ENCODE results near the gene NKX2-2.

DNA sequence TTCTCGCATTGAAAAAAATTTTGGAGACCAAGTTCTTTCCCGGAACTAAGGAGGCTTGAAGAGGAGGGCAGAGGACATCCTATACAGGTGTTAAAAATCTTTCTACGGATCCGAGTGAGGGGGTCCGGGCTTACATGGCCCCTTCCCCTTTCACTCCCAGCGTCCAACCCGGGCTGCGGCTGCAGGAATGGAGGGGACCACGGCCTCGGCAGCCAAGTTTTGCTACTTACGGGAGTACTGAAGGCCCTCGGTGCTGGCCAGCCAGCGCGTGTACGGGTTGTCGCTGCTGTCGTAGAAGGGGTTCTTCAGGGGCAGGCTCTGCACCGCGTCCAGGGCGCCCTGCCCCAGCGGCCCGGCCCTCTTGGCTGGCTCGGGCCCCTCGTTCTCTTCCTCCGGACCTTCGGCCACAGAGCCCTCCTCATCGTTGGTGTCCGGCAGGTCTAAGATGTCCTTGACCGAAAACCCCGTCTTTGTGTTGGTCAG is 642 bp downstream of the NKX2-2 start:
- TF ChIP-seq CTCF (IDR thresholded peaks at IDR 0.05) (no peak), POLR2A (IDR thresholded peaks at IDR 0.05) (no peak)
